Right lung (tissue), 5 donors: ENCODE data around the gene MOB3B. TPM values are rescaled to one million over a fixed set of nuclear protein-coding genes. Genes with fewer than 3 reads are reported as not detected.
A peak's percentile ranks its signal among the peaks of the same experiment; 100 is the strongest.
"Not testable (repeated sequence)": the region's sequence is repeated elsewhere in the genome, so short reads cannot be mapped to it uniquely, and the experiment has no call there.

Source experiments
- DNase-seq, 2 donors: peaks; one replicate each; pipeline ENCODE4 v3.0.0-alpha.2; 2013
- polyA plus RNA-seq, 5 donors: library from polyadenylated mRNA; unstranded; fragments of 120-200 nt; gene quantifications; one replicate each; pipeline versions ENCODE4 v1.2.1 to v1.2.3, GENCODE V29; 2013; ENCODE audit warnings: inconsistent platforms in 1 of 5, low replicate concordance in 1 of 5; ENCODE audit not compliant: insufficient read length in 5 of 5, insufficient read depth in 1 of 5

The MOB3B gene
- polyA plus RNA-seq, 5 donors, result 13.2 to 19.1 (median 15.8) TPM

DNA sequence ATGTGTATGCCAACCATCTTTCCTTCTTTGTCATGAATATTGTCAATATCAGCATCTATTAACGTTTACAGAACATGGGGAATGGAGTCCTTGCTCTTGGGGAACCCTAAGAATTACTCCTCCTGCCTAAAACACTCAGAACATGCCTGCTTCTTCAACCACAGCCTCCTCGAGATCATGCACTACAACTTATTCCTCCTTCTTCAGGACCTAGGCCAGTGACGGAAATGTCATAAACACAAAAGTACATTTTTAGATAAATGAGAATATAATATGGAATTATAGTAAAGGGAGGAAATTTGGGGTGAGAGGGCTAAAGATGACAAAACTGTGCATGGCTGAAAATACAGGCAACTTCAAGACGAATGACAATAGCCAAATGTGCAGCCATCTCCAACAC lies 8.6 kb downstream of the MOB3B start:
- no peak for DNase-seq

DNA sequence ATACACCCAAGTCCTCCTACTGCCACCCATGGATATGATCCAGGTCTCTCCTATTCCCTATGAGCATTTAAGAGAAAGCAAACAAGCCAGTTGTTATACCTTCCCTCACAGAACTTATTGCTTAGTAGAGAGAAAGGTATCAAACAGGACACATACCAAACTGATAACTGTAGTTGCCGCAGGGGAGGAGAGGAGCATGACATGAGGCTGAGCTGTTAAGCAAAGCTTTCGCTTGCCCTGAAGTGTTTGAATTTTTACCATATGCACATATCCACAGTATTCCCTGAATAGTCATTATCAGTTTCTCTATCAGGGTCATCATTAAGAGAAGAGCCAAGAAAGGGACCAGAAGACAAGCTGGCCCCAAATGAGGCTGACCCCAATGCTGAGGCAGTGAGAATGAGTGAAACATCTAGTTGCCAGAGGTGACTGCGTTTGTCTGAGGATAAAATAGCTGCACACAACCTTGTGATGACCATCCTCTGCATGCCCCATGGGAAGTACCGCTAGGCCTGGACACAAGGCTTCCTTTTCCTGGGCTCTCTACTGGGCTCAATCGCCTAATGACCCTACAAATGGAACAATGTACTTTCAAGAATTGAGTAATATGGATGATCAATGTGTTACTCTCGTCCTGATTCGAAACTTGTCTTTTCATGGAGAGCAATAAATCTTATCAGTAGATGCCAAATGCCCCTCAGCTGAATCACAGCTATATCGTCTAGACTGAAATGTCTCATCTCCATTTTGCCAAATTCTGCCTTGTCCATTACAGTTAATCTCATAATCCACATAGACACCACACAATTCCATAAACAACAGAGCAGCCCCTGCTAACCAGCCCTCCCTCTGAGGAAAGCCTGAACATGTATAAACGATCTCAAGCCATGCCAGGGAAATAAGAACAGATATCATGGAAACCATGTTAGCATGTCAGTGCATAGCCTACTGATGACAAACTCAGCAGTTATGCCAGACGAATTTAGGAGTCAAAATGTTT lies 9.8 kb downstream of the MOB3B start:
- no peak for DNase-seq

DNA sequence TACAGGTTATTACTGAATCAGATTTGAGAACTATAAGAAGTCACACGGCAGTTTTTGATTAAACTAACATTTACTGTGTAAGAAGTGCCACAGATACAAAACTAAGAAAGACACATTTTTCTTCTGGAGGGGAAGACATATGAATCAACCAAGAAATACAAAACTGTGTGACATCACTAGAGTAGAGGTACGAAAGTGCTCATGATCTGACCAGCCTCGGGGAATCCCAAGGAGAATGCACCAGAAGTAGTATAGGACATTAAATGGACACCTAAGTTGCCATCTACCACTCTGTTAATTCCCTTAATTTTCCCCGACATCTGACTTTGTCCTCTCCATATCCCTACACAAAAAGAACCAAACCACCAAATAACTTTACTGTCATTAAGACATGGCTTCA lies 10.8 kb downstream of the MOB3B start:
- DNase-seq, result no peak

DNA sequence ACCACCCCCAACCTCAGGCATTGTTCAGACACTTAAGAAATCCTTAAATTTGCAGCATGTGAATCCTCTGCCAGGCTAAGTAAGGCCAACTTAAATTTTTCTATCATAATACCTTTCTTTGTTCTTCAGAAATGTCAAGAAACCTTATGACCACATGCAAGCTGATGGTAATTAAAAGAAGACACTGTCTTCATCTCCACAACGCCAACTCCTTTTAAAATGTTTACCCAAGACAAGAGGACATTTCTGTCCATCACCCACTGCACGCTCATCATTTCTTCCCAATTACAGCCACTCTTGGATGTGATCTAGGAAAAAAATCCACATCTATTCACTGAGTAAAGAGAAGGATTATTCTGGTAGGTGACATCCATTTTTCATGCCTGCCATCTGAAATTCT lies 11.6 kb downstream of the MOB3B start:
- DNase-seq, result no peak

DNA sequence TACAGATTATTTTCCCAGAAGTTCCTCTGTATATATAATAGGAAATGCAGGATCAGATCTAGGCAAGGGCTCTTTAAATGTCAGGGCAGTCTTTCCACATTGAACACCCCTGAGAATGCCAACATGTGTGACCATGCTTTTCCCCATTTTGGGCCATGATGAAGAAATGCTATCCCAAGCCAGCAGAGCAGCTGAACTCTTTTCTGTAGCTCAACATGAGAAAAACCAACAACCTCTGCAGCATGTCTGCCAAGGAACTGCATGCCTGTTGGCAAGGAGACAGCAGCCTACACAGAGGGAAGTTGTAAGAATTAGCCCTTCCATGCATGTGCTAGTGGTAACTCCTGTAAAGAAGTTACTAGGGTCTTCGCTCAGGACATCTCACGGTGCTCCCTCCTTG lies 15.1 kb downstream of the MOB3B start:
- DNase-seq, result peak; percentile 35 to 54

DNA sequence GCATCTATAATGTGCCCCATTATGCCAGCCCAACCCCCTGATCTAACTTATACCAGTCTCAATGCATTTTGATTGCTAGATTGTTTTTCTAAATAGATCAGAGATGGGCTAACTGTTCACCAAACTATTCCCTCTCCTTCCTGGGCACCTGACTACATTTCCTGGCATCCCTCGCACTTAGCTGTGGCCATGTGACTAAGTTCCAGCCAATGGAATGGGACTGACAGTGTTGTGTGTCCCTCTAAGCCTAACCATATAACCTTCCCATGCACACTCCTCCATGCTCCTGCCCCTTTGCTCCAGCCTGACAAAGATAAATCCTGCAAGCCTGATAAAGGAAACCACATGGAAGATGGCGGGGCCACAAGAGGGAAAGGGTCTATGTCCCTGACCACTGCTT lies 17.8 kb downstream of the MOB3B start:
- DNase-seq, result no peak

DNA sequence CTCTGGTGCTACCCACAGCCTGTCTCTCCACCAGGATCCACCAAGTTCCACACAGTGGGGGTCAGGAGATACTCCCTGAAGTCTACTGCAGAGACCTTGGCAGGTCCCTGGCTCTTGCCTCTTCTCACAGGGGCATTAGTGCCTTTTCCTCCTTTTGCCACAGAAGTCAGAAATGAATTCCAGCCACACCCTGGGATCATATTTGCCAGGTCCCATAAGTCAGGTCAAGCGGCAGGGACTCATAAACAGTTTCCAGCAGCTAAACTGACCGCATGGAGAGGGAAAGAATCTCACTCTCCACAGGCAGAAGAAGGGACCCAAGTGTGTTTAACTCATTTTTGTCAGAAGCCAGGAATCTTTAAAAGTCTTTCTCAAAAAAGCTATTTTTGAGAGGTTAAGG lies 18.8 kb downstream of the MOB3B start:
- DNase-seq, result no peak

DNA sequence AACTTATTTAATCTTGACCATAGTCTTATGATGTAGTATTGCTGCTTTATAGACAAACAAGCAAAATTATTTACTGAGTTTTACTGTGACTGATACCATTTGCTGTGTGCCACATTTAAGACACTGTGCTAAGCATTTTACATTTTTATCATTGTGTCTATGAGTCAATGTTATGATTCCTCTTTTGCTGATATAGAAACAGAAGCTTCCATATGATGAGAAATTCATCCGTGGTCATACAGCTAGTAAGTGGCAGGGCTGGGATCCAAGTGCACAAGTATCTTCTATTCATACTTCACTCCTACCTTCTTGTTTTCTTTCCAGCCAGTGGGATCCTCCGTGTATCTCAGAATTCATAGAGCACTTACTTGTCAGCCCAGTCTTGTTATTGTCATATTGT lies 22.6 kb downstream of the MOB3B start:
- DNase-seq, result no peak

DNA sequence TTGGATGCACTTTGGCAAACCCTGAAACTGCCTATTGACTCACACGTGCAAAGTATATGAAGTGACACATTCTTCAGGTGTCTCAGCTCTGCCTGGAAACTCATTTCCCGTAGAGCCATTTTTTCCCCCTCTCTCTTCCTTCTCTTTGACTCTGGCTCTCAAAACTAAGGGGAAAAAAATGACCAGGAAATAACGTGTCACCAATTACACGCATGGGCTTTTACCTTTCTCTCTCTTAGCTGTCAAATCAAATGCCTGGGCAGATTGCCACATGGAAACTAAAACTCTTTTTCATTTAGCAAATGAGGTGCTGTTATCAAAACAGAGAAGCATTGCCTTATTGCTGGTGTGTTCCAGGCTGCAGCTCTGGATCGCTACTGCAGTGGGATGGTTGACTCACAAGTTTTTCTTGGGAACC lies 23.9 kb downstream of the MOB3B start:
- DNase-seq, result no peak

DNA sequence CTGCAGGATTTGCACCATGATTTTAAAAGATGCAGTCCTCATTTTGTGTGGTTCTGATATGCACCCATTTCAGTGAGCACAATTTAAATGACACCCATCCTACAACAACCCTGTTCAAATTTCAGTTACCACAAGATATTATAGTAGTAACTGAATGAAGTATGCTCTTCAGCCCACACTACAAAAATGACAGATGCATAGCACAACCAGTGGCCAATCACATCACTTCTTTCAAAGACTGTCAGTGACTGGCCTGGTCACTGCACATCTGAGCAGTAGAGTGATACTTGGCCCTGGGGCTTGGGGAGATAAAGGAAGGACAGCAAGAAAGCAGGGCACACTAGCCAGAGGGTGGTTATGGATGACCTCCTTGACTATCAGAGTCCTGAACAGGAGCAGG lies 25.4 kb downstream of the MOB3B start:
- no peak for DNase-seq

DNA sequence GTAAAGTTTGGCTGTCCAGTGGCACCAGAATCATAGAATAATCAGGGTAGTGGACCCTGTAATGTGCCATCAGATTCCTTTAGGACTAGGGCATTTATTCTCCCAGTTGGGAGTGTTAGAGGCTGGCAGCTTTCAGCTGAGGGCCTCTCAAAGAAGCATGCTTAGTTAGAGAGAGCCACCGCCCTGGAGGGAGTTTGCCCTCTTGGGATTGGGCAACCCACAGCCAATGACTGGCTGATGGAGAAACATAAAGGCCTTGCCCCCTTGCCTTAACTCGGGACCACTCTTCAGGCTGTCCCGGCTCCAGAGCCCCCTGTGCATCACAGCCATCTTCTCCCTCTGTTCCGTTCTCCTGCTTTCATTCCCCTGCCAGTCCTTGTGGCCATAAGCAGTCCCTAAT lies 26.0 kb downstream of the MOB3B start:
- no peak for DNase-seq

DNA sequence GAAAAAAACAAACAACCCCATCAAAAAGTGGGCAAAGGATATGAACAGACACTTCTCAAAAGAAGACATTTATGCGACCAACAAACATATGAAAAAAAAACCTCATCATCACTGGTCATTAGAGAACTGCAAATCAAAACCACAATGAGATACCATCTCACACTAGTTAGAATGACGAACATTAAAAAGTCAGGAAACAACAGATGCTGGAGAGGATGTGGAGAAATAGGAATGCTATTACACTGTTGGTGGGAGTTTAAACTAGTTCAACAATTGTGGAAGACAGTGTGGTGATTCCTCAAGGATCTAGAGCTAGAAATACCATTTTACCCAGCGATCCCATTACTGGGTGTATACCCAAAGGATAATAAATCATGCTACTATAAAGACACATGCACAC lies 28.7 kb downstream of the MOB3B start:
- not testable (repeated sequence) for DNase-seq

DNA sequence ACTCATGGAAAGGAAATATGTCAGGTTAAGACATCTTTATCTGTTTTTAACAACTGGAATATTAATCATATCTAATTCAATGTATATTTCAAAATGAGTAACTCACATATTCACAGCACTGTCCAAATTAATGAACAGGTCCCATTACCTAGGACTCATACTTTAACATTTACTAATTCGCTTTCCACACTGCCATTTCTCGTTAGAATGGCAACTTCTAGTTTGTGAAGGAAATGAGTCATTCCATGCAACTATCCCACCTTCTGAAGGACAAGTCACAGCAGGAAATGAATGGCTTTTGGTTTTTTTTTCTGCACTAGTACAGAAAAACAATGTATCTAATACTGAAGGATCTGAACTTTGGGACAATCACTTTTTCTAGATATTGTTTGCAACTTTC lies 30.2 kb downstream of the MOB3B start:
- DNase-seq, result no peak

DNA sequence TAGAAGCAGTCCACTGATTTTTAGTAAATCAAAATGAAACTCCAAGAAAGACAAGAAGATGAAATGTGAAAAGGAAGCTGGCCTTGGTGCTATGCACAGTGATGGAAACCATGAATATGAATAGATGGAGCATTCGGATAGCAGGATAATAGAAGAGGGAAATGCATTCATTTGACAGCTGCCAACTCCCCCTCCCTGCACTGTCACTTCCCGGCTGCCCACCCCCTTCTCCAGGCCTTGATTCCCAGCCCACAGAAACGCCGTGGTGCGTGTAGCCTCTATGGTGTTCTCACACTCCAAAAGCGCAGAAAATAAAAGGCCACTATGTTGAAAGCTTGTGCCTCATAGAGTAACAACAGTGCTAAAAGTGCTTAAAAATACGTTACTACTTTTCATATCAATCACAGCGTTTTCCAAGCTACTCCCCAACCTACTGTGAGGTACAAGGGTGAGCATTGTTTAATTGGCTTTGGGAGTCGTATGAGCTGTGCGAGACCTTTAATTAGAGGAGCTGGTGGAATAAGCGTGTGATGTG lies 31.7 kb downstream of the MOB3B start:
- DNase-seq, result no peak

DNA sequence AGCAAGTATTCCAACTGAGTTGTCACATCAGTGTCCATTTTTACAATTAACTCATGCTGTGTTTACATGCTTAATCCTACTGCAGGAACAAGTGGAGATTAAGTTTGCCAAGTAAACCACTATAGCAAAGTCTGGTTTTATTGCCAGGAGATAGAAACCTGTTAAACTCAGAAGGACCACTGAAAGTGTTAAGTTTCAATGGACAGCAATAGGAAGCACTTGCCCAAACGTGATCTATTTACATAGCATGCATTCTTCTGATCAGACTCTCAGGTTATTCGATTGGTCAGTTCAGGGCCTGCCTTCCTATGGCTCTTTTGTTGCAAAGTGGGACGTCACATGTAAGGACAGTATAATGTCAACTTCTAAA lies 33.5 kb downstream of the MOB3B start:
- no peak for DNase-seq

DNA sequence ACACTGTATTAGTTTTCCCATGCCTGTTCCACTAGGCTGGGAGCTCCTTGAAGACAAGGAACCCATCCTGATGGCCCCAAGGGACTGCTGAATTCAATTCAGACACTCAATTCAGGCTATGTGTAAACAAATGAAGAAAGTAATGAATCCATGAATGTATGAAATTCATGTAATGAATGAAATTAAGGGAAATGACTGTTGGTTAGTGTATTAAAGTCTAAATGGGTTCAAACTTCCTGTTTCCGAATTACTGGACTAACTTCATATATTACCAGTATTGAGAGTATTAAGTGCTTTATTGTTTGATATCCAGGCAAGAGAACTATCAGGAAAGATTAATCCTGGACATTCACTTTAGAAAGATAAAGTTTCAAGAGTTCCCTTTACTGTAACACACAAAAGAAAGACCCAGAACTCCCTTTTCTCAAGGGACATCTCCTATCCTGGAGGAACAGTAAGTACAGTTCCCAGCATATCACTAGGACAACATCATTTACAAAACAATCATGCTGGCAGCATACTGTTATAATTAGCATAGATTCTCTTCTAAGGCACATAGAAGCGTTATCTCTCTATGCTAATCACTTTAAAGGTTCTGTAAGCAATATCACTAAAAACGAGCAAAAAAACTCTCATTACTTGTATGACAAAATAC lies 34.0 kb downstream of the MOB3B start:
- no peak for DNase-seq

DNA sequence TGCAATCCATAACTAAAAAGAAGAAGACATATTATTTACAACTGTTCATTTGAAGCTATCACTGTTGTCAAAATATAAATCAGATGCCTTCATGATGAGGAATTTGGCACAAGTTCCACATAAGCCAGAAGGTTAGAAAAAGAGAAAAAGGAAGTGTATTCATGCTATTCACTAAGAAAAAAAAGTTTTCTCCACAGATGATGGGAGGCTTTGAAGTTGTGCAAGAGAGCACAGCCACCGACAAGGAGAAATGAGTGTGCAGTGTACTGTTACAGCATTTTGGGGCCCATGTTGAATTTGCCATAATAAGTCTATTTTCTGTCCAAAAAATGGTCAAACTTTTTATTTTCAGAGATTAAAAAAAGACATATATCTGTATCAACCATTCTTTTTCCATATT lies 38.5 kb downstream of the MOB3B start:
- DNase-seq, result no peak

DNA sequence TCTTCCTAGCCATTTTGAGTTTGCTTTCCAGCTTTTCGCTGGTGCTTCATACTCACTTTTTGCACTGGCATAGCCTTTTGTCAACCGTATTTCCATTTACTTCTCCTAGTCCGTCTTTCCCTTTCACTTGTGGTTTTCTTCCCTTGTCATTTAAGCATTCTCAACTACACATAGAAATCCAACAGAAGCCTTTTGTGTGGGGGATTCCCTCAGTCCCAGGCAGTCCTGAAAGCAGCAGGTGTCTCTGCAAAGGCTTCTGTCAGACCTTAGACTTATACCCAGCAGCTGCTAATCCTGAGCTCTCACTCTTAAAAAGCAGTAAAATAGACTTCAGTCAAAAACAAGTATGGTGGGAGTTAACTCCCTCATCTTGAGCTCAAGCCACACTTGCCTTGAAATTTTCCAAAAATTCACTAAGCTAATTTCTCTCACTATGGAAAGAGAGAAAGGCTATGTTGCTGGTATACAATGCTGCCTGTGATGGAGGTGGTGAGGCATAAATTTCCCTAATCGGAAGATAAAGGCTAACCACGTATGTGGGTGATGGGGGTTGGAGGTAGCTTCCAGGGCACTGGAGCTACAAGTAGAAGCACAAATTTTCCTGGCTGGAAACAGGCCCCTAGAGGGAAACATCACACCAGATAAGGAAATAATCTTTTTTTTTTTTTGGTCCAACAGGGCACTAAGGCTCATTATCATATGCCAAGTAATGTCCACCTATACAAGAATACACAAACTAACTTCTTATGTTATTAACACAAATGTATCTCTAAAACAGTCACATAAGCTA lies 40.3 kb downstream of the MOB3B start:
- no peak for DNase-seq

DNA sequence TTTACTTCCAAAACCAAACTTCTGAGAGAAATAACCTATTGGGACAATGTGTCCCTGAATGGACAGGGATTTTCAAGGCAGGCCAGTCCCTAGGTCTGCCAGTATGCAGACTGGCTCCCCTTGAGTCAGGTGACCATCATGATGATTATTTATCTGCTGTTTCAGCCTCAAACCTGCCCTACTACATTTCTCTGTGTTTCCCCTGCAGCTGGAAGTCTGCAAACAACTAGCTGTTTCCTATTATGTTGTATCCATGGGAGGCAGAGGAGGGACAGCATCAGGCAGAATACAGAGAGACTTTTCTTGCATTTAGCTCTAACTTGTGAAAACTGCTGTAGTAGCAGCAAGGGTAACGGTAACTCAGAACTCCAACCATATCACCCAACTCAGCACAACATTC lies 41.7 kb downstream of the MOB3B start:
- DNase-seq, result no peak

DNA sequence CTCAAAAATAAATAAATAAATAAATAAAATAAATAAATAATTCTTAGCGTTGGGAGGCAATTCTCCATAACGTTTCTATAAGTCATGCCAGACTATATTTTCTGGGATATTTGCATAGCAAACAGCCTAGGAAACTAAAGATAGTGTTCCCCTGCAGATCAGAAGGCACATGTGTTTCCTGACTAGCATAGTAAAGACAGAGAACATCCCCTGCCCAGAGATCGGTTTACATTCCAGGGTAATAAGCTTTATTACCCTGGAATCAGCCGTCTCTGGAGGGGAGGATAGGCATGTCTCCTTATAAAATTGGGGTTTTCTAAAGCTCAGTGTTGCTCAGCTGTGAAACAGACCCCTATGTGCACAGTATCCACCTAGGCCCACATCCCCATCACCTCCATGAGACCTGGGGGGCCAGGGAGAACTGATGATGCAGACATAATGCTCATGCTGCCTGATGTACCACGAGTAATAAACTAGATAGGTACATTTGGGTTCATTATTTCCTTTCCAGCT lies 42.4 kb downstream of the MOB3B start:
- no peak for DNase-seq

DNA sequence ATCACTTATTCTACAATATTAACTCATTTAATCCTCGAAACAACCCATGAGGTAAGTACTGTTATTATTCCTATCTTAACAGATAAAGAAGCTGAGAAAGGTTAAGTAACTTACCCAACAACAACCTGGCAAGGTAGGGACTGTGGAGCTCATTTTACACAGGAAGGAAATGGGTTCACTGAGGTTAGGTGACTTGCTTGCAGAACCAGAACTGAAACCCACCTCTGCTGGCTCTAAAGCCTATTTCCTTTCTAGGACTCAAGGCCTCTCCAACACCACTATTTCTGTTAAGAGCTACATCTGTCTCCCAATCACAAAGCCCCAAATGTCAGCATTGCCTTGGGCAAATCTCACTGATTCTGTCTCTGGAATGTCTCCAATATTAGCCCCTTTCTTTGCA lies 44.5 kb downstream of the MOB3B start:
- DNase-seq, result no peak

DNA sequence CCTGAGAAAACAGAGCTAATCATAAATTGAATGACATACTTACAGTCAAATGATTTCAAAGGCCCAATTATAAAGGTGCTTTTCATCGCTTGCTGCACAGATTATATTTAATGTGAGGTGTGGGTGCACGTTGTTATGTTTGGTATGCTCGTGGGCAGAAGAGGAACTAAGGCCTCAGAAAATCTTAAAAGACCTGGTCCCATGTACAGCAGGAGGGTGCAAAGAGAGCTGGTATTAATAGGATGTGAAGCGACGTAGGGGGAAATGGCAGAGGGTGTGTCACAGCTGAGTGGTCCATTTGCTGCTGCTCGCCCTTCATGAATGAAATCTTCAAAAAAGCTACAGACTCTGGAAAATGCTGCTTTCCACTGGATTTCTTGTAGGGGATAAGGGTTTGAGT lies 46.0 kb downstream of the MOB3B start:
- DNase-seq, result no peak
